GM12878 (cell line): ENCODE data around the gene TANK.

Source experiments
- ZBTB11 ChIP-seq: fragments of 450-650 bp; formaldehyde crosslinking; IDR thresholded peaks from 2 replicates; pipeline ENCODE4 v1.5.0; 2022; ENCODE audit warnings: mild to moderate bottlenecking, missing genetic modification characterization
- TF ChIP-seq, protein P1 (sequence below), 3 experiments: IDR thresholded peaks in 2 of 3; conservative IDR thresholded peaks in 1 of 3; 2 replicates each; pipeline ENCODE4 v1.5.1; 2011; ENCODE audit warnings: low read depth in 3 of 3, low read length in 3 of 3, mild to moderate bottlenecking in 3 of 3, control low read depth in 2 of 3, moderate library complexity in 2 of 3, inconsistent platforms in 1 of 3, mixed read lengths in 1 of 3; ENCODE audit not compliant: control insufficient read depth in 2 of 3, insufficient read depth in 1 of 3; ENCODE audit errors: extremely low read depth in 1 of 3

DNA sequence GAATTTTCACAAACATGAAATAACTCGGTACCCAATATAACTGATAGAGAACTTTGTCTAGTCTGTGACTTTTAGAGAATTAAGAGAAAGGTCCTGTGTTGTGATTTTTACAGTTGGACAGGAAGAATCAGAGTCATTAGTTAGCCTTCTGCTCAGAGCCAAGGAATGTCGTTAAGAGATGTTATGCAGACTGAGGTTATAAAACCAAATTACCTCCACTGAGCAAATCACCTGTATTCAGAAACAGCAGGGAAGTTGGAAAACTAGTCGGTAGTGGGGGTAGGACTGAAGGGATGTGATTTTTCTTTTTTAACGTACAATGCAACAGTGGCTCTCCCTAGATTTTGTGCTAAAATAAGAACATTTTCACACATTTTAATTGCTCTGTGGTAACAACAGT, 18.5 kb downstream of the TANK start:
- TF ChIP-seq, protein P1, sequence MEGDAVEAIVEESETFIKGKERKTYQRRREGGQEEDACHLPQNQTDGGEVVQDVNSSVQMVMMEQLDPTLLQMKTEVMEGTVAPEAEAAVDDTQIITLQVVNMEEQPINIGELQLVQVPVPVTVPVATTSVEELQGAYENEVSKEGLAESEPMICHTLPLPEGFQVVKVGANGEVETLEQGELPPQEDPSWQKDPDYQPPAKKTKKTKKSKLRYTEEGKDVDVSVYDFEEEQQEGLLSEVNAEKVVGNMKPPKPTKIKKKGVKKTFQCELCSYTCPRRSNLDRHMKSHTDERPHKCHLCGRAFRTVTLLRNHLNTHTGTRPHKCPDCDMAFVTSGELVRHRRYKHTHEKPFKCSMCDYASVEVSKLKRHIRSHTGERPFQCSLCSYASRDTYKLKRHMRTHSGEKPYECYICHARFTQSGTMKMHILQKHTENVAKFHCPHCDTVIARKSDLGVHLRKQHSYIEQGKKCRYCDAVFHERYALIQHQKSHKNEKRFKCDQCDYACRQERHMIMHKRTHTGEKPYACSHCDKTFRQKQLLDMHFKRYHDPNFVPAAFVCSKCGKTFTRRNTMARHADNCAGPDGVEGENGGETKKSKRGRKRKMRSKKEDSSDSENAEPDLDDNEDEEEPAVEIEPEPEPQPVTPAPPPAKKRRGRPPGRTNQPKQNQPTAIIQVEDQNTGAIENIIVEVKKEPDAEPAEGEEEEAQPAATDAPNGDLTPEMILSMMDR (IDR thresholded peaks at IDR 0.05 in 2 of 3, conservative IDR thresholded peaks at IDR 0.05 in 1 of 3; ENCODE audit: control insufficient read depth in 2 of 3, extremely low read depth in 1 of 3, insufficient read depth in 1 of 3, low read depth in 3 of 3, low read length in 3 of 3), result no peak
- TF ChIP-seq ZBTB11 (CRISPR knock-in tag), result no peak
